Stimulated activated CD8-positive, alpha-beta memory T cell treated with anti-CD3 and anti-CD28 coated beads, Interleukin-12 subunit alpha, Interleukin-12 subunit beta, amount 100 ng/mL, for 24 hours (primary cell): ENCODE results near the gene URM1.
"Not testable (repeated sequence)": the region's sequence is repeated elsewhere in the genome, so short reads cannot be mapped to it uniquely, and the experiment has no call there.

Source experiments
- DNase-seq: peaks from one replicate; pipeline ENCODE4 v3.0.0-alpha.2; 2020; ENCODE audit errors: extremely low read depth

URM1 gene

GRCh38 chr9:128370752-128371629, at the start of gene URM1:
TSS of gene URM1 (plus strand) at chr9:128371374. CDS start at chr9:128371381, 7 bp downstream.
- peak; percentile 93 for DNase-seq

GRCh38 chr9:128321879-128322403, 49.2 kb upstream of the URM1 start:
- DNase-seq: no peak

GRCh38 chr9:128322404-128323211, 48.6 kb upstream of the URM1 start, which contains the start of the genes COQ4 and TRUB2:
TSS of gene COQ4 (plus strand) at chr9:128322839. CDS start at chr9:128322859, 20 bp downstream.
TSS of gene TRUB2 (minus strand) at chr9:128322447. CDS start at chr9:128322408, 39 bp downstream.
- DNase-seq: peak; percentile 89

- no peak for DNase-seq
Observed at GRCh38 chr9:128323212-128323730, 47.9 kb upstream of the URM1 start.

GRCh38 chr9:128323791-128324190, 47.4 kb upstream of the URM1 start:
- DNase-seq: no peak

- DNase-seq: no peak
Observed at GRCh38 chr9:128324401-128324800, 46.8 kb upstream of the URM1 start.

- DNase-seq: no peak
Observed at GRCh38 chr9:128325629-128326028, 45.5 kb upstream of the URM1 start.

GRCh38 chr9:128333451-128333869, 37.7 kb upstream of the URM1 start:
- DNase-seq: no peak

- no peak for DNase-seq
Observed at GRCh38 chr9:128335161-128335560, 36.0 kb upstream of the URM1 start.

GRCh38 chr9:128335914-128336313, 35.3 kb upstream of the URM1 start:
- DNase-seq: no peak

GRCh38 chr9:128337936-128338335, 33.2 kb upstream of the URM1 start:
- no peak for DNase-seq

GRCh38 chr9:128338852-128339614, 32.1 kb upstream of the URM1 start:
- not testable (repeated sequence) for DNase-seq

- peak; percentile 39 for DNase-seq
Observed at GRCh38 chr9:128339761-128340690, 31.1 kb upstream of the URM1 start, which contains the start of gene SLC27A4. TSS of gene SLC27A4 (plus strand) at chr9:128340527. CDS start at chr9:128343133, 2,606 bp downstream.

GRCh38 chr9:128340691-128341434, 30.3 kb upstream of the URM1 start:
- no peak for DNase-seq

- DNase-seq: peak; percentile 21
Observed at GRCh38 chr9:128341435-128341849, 29.7 kb upstream of the URM1 start.

GRCh38 chr9:128342971-128343680, 28.0 kb upstream of the URM1 start:
- DNase-seq: no peak

- no peak for DNase-seq
Observed at GRCh38 chr9:128343855-128344254, 27.3 kb upstream of the URM1 start.

GRCh38 chr9:128344931-128345605, 26.1 kb upstream of the URM1 start:
- DNase-seq: no peak
